HG03457 (cell line): Measurements from ENCODE around the gene ATP8A2.

ENCODE experiments used
- ATAC-seq: cut with Tn5 transposase; IDR thresholded peaks from one replicate; pipeline ENCODE4 v1.9.1; 2021; ENCODE audit warnings: moderate number of reproducible peaks; ENCODE audit not compliant: unreplicated experiment

Gene ATP8A2

DNA sequence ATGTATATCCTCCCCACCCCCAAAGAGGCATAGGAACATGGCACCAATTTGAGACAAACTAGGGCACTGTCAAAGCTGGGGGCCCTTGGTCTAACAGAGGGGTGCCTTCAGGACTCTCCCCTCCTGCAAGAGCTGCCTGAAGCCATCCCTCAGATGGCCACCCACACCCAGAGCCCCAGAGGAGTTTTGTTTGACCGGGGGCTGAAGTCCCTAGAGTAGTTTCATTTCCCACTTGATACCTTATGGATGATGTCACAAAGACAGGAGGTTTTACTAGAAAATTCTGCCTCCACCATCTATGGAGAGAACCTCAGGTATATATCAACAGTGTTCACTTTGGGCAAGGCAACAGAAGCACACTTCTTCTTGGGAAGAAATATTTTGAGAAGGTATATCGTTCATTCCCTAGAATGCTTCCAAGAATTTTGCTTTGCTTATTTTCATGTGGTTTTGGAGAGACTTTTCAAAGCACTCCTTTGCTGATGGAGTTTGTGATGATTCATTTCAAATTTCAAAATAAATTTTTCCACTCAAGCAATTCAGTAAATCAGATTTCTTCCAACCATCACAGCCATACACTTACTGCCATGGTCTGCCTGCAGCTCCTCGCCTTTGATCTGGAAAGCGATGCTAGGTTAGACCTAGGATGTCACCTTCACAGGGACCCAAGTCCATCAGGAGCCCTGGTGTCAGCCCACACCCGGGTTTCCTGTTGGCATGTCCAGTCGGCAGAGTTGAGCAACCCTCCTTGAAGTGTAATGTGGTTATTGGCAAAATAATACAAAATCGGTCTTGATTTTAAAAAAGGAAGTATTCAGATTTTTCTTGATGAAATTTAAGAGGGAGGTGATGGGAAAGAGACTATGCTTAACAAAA is 473.0 kb downstream of the ATP8A2 start:
- no peak for ATAC-seq

DNA sequence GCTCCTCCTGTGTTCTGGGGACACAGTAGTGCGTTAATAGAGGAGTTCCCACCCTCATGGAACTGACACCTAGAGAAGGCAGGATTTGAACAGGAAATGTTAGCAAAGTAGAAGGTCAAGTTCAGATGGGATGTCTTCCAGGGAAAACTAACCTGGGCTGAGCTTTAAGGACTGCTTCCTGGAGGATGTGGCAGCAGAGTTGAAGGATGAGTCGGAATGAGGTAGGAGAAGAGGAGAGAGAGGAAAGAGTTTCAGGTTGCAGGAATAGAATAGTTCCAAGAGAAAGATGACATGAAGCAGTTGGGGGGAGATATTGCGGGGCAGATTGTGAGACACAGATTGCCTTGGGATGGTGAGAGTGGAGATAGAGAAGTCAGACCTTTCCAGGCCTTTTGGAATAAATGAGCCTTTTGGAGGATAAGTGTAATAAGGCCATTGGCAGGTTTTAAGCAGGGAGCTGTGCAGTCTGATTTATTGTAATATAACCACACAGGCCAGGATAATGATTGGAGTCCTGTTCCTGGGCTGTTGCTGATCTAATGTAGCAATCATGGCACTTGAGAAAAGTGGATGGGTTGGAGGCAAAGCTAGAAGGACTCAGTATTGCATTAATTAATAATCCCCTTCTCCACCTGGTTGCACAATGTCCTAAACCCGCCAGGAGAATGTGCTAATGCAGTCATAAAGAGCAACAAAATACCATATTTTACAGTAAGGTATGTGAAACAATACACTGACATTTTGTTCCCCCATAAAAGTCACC is 474.6 kb downstream of the ATP8A2 start:
- ATAC-seq = no peak

DNA sequence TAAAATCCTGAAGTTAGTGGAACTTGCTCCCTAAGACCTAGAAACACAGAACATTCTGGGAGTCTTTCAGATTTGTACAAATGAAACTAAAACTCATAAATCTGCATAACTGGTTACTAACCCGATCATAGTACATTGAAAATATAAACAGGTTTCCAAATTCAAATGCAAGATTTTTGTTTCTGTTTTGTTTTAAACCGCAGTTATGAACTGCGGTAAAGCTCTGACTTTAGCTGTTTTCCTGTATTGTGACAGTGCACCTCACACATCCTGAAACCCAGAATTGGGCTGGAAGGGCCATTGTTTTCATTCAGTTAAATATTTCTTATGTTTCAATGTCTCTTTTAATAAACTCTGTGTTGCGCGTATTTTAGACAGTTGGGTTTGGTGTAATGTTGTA is 475.4 kb downstream of the ATP8A2 start:
- ATAC-seq = no peak

DNA sequence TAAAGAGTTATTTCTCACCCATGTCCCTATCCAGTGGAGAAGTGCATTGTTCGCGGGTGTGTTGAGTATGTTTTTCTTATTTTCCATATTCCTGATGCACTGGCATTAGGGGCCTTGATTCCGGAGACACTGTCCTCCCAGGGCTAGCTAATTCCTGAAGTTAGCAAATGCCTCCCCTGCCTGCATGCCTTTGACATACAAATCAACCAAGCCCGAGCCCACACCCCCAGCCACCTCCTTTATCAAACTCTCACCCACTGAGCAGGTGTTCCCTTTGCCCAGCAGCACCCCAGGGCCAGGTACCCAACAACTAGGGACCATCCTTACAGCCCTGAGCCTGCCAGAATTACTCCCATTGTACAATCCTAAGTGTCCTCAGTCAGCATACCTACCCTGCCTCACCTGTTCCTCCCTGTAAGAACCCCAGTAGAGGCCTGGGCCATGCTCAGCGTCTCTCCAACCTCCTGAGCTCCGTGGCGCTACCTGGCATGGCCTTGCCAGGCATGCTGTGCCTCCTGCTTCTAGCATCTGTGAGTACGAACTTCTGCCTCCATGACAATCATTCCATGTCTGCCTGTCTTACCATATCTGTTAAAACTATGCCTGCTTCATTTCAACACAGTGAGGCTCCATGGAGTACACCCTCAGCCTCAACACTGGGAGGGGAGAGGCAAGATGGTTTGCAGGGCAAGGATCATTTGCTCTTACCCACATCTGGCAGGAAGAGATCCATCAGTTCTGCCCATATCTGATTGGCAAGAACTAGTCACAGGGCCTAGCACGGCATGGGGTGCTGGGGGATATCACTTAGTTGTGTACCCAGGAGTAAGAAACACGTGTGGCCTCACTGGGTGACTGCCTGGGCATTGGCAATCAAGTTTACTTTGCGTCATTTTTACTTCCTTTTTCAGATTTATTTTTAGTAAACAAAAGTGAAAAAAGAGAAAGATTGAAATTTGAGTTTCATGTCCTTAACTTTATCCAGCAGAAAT is 476.2 kb downstream of the ATP8A2 start:
- no peak for ATAC-seq

DNA sequence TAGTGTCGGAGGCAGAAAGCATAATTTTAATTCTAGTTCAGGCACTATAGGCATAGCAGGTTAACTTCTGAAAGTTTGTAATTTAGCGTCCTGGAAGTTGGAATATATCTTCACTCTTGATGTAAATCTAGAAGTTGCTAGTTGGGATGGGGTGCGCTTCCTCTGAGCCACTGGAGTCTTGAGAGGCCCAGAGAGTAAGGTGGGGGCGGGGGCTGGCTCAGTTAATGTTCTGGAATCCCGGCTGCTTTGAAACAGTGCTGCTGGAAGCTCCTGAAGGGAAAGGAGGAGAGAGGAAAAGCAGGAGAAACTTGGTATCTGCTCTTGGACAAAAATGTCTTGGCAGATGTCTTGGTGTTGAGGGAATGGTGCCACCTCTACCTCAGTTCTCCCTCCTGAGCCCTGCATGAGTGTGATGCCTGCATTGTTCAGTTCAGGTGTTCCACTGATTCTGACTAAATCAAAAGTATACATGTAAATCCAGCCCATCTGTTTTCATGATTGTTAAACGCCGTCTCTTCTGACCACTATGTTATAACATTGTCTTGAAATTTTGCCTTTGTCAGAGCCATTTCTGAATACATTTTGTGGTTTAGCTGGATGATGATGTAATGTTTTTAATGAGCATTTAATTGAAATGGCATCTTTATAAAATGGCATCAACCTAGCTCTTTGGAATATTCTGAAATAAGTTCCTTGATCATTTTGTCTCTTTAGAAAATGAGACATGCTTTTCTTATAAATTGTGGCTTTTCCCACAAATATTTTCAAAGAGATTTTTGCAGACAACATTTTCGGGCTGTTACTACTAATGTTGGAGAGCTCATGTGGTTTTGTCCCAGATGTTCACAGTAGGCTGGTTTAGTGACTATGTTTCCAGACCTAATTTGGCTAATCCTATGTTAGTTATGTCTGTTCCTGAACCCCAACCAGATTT is 477.3 kb downstream of the ATP8A2 start:
- no peak for ATAC-seq

DNA sequence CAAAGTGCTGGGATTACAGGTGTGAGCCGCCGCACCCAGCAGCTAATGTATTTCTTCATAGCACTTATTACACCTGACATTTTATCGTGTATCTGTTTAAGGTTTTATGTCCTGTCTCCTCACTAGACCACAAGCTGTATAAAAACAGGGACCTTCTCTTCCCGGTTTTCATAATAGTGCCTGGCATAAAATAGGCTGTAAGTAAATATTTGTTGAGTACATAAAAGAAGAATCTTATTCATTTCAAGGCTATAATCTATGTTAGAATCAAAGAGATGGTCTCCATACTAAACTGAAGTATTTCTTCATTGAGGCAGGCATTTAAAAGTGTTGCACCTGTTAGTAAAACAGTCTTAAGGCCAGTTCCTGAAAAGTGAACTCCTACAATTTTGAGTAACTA is 486.1 kb downstream of the ATP8A2 start:
- no peak for ATAC-seq

DNA sequence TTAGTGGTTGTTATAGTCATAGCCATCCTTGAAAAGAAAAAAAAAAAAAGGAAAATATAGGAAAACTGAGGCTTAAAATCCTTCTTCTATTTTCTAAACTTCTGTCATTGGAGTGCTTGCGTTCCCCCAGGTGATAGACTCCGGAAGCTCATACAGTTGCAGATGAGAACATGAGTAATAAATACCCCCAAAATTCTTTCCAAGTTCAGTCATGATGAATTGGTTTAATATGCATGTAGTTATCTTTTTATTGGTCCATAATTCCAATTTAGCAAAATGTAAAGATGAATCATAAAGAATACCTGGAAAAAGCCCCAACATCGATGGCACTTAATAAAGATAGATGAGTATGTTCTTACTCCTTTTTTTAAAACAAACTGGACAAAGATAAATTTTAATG is 487.8 kb downstream of the ATP8A2 start:
- ATAC-seq = no peak

DNA sequence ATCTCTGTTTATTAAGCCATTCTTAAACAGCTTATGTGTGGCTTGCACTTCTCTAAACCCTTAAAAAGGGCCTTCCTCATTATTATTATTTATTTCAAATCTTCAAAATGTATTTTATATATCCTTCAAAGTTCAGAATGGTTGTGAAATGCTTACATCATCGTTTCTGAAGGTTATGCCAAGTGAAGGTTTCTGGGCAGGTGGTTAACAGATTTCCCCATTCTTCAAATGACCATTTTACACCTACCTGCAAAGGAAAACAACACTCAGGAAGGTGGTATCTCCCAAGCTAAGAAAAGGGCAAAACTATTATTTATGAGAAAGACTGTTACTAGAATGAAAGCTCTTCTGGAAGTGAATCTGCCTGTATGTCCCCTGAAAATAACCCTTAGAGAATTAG is 488.5 kb downstream of the ATP8A2 start:
- no peak for ATAC-seq

DNA sequence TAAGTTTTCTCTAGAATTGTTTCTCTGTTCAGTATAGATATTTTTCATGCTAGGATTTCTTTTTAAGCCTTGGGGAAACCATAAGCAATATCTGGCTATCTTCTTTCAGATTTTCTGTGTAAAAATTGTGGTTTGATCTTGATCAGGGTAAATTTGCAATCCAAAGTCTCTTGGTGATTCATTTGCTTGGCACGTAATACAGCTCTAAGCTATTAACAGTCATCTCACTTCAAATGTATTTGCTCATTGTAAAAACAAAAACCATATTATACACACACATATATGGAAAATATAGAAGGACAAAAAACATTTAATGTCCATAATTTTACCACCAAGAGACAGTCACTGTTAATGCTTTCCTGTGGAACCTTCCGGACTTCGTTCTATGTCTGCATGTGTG is 489.1 kb downstream of the ATP8A2 start:
- no peak for ATAC-seq

DNA sequence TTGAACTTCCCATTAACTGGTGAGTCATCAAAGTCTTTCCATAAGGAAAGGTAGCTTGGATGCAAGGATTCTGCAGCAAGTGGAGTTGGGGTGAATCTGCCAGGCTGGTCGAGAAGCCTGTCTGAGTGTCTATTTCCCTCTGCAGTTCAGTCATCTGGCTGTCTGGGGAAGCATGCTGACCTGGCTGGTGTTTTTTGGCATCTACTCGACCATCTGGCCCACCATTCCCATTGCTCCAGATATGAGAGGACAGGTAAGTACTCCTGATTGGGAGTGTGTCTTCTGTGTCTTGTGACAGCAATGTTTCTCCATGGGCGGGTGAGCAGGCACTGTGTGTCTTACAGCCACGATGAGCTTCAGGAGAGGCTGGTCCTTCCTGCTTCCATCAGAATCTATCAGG is 490.4 kb downstream of the ATP8A2 start:
- no peak for ATAC-seq

DNA sequence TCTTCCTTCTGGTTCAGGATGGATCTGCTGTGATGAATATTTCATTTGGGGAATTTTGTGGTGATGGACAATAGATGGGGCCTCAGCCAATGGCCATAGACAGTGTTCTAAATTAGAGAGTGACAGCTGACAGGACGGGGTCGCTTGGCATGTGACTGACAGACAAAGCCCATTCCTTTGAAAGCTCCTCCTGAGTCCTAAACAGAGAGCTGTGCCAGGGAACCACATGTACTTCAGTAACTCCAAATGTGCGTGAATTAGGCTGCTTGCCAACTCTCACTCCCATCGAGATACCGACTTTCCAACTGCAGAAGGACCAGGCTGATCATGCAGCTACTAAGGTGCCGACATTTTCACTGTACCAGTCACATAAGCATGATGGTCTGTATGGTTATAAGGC is 492.3 kb downstream of the ATP8A2 start:
- ATAC-seq = no peak

DNA sequence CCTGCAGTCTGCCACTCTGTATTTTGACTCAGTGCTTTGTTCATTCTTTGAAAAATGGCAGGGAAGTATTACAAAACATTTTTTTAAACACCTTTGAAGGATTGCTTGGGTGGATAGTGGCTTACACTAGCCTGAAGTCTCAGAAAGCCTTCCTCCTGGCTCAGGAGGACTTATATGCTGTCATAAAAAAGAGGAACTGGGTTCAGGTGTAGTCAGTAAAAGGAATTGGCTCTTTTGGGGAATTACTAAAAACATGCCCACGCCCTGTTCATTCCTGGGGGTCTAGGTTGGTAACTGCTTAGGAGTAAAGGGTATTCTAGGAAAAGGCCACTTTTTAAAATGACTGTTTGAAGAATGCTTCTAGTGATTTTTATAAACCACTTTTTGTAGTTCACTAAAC is 493.2 kb downstream of the ATP8A2 start:
- ATAC-seq = no peak

DNA sequence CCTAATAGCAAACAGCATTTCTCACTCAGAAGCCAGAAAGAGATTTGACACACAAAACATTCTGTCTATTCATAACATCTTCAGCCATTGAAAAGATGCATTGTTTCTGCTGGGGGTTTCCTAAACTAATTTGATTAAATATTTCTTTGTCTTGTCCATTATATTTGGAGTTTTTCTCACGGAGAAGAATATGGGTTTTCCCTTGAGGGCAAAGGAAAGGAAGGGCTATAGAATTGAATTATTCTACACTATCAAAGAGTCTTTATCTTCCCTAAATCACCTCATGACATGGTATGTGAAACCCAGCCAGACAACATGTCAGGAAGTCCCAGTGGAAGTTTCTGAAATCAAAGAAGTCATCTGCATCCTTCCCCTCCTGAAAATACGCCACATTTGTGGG is 493.6 kb downstream of the ATP8A2 start:
- no peak for ATAC-seq

DNA sequence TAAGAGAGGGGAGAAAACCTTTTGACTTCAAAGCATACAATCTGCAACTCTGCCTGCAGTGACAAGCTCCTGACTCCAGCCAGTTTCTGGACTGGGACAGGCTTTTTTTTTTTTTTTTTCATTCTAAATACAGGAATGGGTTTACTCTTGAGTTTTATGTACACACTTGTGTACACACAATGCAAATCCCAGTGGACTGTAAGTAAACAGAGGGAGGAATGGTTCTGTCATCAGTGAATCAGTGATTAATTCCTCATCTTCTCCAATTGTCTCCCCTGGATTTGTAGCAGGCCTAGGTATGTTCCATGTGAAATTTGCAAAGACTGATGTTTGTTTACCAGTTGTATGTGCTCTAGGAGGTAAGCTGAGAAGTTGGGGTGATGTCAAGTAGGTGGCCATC is 495.3 kb downstream of the ATP8A2 start:
- ATAC-seq = no peak

DNA sequence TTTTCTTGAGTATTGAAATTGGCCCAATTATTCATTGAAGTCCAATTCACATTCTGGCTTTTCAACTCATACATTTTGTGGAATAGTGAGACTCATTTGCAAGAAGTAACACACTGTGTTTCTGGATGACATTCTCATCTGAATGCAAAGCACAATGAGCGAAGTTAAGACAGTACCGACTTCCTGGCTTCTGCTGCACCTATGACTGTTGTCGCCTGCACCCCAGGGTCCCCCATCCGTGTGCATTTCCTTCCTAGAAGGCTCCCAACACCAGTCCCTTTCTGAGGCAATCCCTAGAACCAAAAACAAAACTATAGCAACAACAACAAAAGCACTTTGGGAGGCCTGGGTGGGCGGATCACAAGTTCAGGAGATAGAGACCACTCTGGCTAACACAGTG is 496.7 kb downstream of the ATP8A2 start:
- ATAC-seq = no peak

DNA sequence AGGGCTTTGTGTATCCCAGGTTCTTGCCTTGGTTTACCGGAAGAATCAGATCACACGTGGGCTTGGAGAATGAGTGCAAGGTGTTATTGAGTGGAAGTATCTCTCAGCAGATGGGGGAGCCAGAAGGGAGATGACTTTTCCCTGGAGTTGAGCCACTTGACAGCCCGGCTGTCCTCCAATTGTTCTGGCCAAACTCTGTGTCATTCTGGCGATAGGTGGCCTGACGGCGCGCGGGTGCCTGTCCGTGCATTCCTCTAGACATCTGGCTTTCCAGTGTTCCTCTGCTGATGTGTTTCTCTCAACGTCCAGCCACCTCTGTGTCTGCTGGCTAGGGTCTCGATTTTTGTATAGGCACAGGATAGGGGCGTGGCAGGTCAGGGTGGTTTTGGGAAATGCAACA is 498.2 kb downstream of the ATP8A2 start:
- ATAC-seq = no peak

DNA sequence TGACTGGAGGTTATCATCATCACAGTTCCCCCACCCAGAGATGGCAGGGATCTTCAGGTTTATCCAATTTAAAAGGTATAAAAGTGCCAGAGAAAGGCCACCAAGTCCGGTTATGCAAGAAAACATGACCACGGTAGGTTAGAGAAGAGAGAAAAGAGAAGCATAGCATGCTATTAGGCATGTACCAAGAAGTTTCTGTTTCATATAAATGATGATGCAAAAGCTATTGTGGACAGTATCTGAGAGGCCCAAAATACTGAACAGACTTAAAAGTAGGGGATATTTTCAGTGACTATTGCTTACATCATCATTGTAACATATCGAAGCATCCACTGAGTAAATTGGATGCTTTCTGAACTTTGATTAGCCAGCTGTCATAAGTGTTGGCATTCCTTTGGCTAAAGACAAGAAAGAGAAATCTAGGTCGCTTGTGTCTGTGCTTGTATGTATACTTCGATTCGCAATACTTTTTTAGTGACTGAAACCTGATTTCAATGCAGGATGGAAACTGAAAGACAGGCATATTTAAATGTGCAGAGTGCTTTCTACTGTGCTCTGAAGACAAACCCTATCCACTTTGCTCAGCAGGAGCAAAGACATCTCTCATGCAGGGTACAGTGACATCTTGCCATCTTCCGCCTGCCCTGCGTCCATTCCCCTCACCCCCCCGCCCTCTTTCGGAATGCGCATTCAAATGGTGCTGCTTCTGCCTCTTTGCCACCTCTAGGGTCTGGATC is 499.8 kb downstream of the ATP8A2 start:
- no peak for ATAC-seq

DNA sequence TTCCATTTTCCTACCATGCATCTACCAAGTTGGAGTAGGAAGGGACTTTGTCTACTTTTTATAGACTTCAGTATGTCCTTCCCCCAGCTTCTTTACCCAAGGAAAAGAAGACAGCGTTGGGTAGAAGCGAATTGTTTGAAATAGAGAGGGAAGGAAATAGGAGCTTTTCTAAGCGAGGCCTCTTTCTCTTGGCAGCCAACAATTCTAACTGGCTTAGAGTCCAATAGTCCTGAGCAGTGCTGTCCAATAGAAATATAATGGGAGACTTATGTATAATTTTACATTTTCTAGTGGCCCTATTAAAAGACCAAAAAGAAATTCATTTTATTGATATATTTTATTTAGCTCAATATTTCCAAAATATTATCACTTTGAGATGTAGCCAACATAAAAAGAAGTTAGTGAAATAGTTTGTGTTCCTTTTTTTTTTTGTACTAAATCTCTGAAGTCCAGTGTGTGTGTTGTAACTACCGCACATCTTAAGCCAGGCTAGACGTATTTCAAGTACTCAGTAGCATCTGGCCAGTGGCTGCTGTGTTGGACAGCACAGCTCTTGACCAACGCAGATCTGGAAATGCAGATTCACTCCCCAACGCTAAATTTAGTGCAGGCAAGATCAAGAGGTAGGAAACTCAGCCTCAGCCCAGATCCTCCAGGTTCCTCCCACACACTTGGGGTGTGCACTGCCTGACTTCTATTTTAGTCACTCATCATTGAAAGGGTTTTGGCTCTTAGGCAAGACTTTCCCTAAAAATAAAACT is 500.9 kb downstream of the ATP8A2 start:
- no peak for ATAC-seq

DNA sequence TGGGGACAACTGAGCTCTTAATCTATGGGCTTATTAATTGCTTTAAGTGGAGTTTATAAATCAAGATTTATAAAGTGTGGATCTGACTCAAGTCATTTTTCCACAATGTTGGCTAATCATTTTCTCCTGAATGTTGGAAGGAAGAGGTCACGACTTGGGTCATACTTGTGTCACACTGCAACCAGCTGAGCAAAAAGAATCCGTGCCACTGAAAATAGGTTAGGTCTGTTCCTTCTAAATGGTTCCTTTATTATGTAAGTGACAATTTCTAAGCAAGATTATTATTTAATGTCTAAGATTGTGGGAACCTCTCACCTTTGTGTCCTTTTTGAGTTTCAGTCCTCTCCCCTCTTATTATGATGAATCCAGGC is 501.5 kb downstream of the ATP8A2 start:
- no peak for ATAC-seq
